HG03378 (cell line): ENCODE data around the gene MED1.
A peak's percentile ranks its signal among the peaks of the same experiment; 100 is the strongest.
"Not testable (repeated sequence)": the region's sequence is repeated elsewhere in the genome, so short reads cannot be mapped to it uniquely, and the experiment has no call there.

Experiments
- ATAC-seq: cut with Tn5 transposase; IDR thresholded peaks from one replicate; pipeline ENCODE4 v1.9.1; 2021; ENCODE audit warnings: mild to moderate bottlenecking, moderate library complexity; ENCODE audit not compliant: unreplicated experiment

The MED1 gene

GRCh38 chr17:39450847-39451581 is at the start of gene MED1:
TSS of gene MED1 (minus strand) at chr17:39451263. CDS start at chr17:39451062, 201 bp downstream.
- peak; percentile 73 for ATAC-seq

- ATAC-seq = not testable (repeated sequence)
Measured at GRCh38 chr17:39496921-39497320, 45.9 kb upstream of the MED1 start.

GRCh38 chr17:39487946-39488345 is 36.9 kb upstream of the MED1 start:
- no peak for ATAC-seq

- ATAC-seq = not testable (repeated sequence)
Measured at GRCh38 chr17:39487490-39487889, 36.4 kb upstream of the MED1 start.

- no peak for ATAC-seq
Measured at GRCh38 chr17:39486242-39486641, 35.2 kb upstream of the MED1 start.

- ATAC-seq = no peak
Measured at GRCh38 chr17:39485555-39485954, 34.5 kb upstream of the MED1 start.

GRCh38 chr17:39484178-39484577 is 33.1 kb upstream of the MED1 start:
- ATAC-seq = peak; percentile 63

GRCh38 chr17:39483506-39483905 is 32.4 kb upstream of the MED1 start:
- no peak for ATAC-seq

GRCh38 chr17:39479631-39480030 is 28.6 kb upstream of the MED1 start:
- not testable (repeated sequence) for ATAC-seq

GRCh38 chr17:39473310-39473709 is 22.2 kb upstream of the MED1 start:
- ATAC-seq = no peak

- not testable (repeated sequence) for ATAC-seq
Measured at GRCh38 chr17:39468610-39469009, 17.5 kb upstream of the MED1 start.

GRCh38 chr17:39464639-39465181 is 13.6 kb upstream of the MED1 start:
- ATAC-seq = not testable (repeated sequence)

GRCh38 chr17:39462631-39463375 is 11.7 kb upstream of the MED1 start:
- ATAC-seq = no peak

GRCh38 chr17:39461926-39462569 is 11.0 kb upstream of the MED1 start:
- no peak for ATAC-seq

GRCh38 chr17:39461113-39461925 is 10.3 kb upstream of the MED1 start, which contains the start of gene CDK12:
TSS of gene CDK12 (plus strand) at chr17:39461486. CDS start at chr17:39462072, 586 bp downstream.
- ATAC-seq = peak; percentile 78

- no peak for ATAC-seq
Measured at GRCh38 chr17:39455919-39456318, 4.9 kb upstream of the MED1 start.

GRCh38 chr17:39450051-39450450 is 1.0 kb downstream of the MED1 start:
- ATAC-seq = no peak

GRCh38 chr17:39447561-39447960 is 3.5 kb downstream of the MED1 start:
- ATAC-seq = no peak

GRCh38 chr17:39443326-39443725 is 7.7 kb downstream of the MED1 start:
- ATAC-seq = no peak

GRCh38 chr17:39439868-39440267 is 11.2 kb downstream of the MED1 start:
- not testable (repeated sequence) for ATAC-seq
